Measurements from ENCODE around the gene DNAJC13.

DNA sequence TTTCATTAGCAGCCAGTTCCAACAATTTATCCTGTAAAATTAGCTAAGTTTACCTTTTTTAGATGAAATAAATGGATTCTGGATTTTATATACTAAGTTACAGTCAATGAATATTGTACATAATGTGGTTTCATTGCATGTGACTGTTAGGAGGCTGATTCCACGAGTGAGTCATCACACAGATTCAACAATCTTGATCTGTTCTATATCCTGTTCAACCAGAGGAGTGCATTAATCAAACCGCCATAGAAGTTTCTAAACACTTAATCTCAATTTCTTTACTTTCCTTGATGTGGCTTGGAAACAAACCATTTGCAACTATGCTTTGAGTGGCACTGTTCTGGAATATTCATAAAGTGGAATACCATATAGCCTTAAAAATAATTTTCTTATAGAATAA lies 15.3 kb downstream of the DNAJC13 start:
- TF ChIP-seq, protein P1, sequence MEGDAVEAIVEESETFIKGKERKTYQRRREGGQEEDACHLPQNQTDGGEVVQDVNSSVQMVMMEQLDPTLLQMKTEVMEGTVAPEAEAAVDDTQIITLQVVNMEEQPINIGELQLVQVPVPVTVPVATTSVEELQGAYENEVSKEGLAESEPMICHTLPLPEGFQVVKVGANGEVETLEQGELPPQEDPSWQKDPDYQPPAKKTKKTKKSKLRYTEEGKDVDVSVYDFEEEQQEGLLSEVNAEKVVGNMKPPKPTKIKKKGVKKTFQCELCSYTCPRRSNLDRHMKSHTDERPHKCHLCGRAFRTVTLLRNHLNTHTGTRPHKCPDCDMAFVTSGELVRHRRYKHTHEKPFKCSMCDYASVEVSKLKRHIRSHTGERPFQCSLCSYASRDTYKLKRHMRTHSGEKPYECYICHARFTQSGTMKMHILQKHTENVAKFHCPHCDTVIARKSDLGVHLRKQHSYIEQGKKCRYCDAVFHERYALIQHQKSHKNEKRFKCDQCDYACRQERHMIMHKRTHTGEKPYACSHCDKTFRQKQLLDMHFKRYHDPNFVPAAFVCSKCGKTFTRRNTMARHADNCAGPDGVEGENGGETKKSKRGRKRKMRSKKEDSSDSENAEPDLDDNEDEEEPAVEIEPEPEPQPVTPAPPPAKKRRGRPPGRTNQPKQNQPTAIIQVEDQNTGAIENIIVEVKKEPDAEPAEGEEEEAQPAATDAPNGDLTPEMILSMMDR (IDR thresholded peaks at IDR 0.05 in 2 of 3, conservative IDR thresholded peaks at IDR 0.05 in 1 of 3; ENCODE audit: borderline replicate concordance in 1 of 3, insufficient read depth in 1 of 3, low read depth in 2 of 3, low read length in 2 of 3), result no peak
- TF ChIP-seq POLR2A (IDR thresholded peaks at IDR 0.05; ENCODE audit: borderline replicate concordance, extremely low read depth, insufficient read depth, insufficient read length) (no peak), EZH2 (IDR thresholded peaks at IDR 0.05) (no peak), POLR2AphosphoS5 (IDR thresholded peaks at IDR 0.05; ENCODE audit: low read depth, low read length) (no peak), YY1 (IDR thresholded peaks at IDR 0.05; ENCODE audit: extremely low read depth, insufficient replicate concordance, low read depth, low read length) (no peak), ZNF274 (IDR thresholded peaks at IDR 0.05; ENCODE audit: low read depth, low read length) (no peak), CEBPB (IDR thresholded peaks at IDR 0.05; ENCODE audit: low read depth) (no peak), CBX3 (IDR thresholded peaks at IDR 0.05; ENCODE audit: low read depth) (no peak), TCF7L2 (IDR thresholded peaks at IDR 0.05; ENCODE audit: borderline replicate concordance, extremely low read depth, insufficient read depth, insufficient read length) (no peak)
